Large intestine (tissue), 3 donors: ENCODE data around the gene PGAP2. TPM values are rescaled to one million over a fixed set of nuclear protein-coding genes. Genes with fewer than 3 reads are reported as not detected.

Source experiments
- DNase-seq, 2 donors: peaks; one replicate each; pipeline versions ENCODE4 v3.0.0 to v3.0.0-alpha.2; 2013
- H3K27ac ChIP-seq: one replicate; pipeline ENCODE4 v1.5.1; 2013; ENCODE audit warnings: low read length
- H3K27me3 ChIP-seq: 2 replicates; pipeline ENCODE4 v1.6.1; 2013; ENCODE audit warnings: low read length; ENCODE audit not compliant: control insufficient read depth, insufficient read depth
- H3K36me3 ChIP-seq: 2 replicates; pipeline ENCODE4 v1.6.1; 2013; ENCODE audit warnings: low read length; ENCODE audit not compliant: control insufficient read depth, insufficient read depth
- H3K4me1 ChIP-seq: one replicate; pipeline ENCODE4 v1.6.1; 2013; ENCODE audit warnings: low read length; ENCODE audit not compliant: control insufficient read depth, insufficient read depth
- H3K4me3 ChIP-seq: one replicate; pipeline ENCODE4 v1.5.1; 2013; ENCODE audit warnings: low read length
- H3K9me3 ChIP-seq: one replicate; pipeline ENCODE4 v1.6.1; 2013; ENCODE audit warnings: mild to moderate bottlenecking, low read depth, low read length, moderate library complexity; ENCODE audit not compliant: control insufficient read depth
- WGBS: methylation state at CpG from one replicate; pipeline ENCODE4 v1.1.5; 2013; ENCODE audit warnings: low lambda C conversion rate; ENCODE audit not compliant: insufficient coverage; 5-methylcytosine and 5-hydroxymethylcytosine counted together
- polyA plus RNA-seq: library from polyadenylated mRNA; unstranded; fragments of 120-200 nt; gene quantifications from one replicate; pipeline ENCODE4 v1.2.1, GENCODE V29; 2013

Gene PGAP2
- polyA plus RNA-seq, 1 donor = 144 TPM

GRCh38 chr11:3820971-3821370, 12.6 kb downstream of the PGAP2 start:
- no peak overlapping the region for H3K4me3 ChIP-seq
- WGBS = no CpG with 5 or more reads among the region's 2 CpGs
- no peak overlapping the region for H3K27ac ChIP-seq
- no peaks in the 10 kb centered on the region for H3K27me3 ChIP-seq
- peaks cover 15% of the 10 kb centered on the region for H3K4me1 ChIP-seq
- peaks cover 27% of the 10 kb centered on the region for H3K36me3 ChIP-seq
- H3K9me3 ChIP-seq = no peaks in the 10 kb centered on the region
- DNase-seq = no peak

- H3K27me3 ChIP-seq = no peaks in the 10 kb centered on the region
- H3K36me3 ChIP-seq = peaks cover 40% of the 10 kb centered on the region
- no peaks in the 10 kb centered on the region for H3K9me3 ChIP-seq
- H3K4me3 ChIP-seq = no peak overlapping the region
- WGBS = no CpG with 5 or more reads among the region's 7 CpGs
- DNase-seq = no peak
- H3K27ac ChIP-seq = no peak overlapping the region
- peaks cover 7% of the 10 kb centered on the region for H3K4me1 ChIP-seq
Observed at GRCh38 chr11:3822312-3822711, 14.0 kb downstream of the PGAP2 start.

GRCh38 chr11:3823303-3823702, 14.9 kb downstream of the PGAP2 start:
- Histone ChIP-seq H3K27me3 (no peaks in the 10 kb centered on the region), H3K4me1 (peaks cover 5% of the 10 kb centered on the region), H3K9me3 (no peaks in the 10 kb centered on the region), H3K4me3 (no peak overlapping the region), H3K36me3 (peaks cover 50% of the 10 kb centered on the region), H3K27ac (no peak overlapping the region)
- no CpG with 5 or more reads among the region's 3 CpGs for WGBS
- DNase-seq = no peak

- Histone ChIP-seq H3K36me3 (peaks cover 51% of the 10 kb centered on the region), H3K4me3 (no peak overlapping the region), H3K4me1 (no peaks in the 10 kb centered on the region), H3K9me3 (no peaks in the 10 kb centered on the region), H3K27ac (no peak overlapping the region), H3K27me3 (no peaks in the 10 kb centered on the region)
- DNase-seq = no peak
- WGBS = no CpG with 5 or more reads among the region's 30 CpGs
Observed at GRCh38 chr11:3823762-3824506, 15.6 kb downstream of the PGAP2 start.

GRCh38 chr11:3824714-3825472, 16.5 kb downstream of the PGAP2 start:
- DNase-seq = peak in 1 of 2 donors; percentile 44
- H3K27me3 ChIP-seq = no peaks in the 10 kb centered on the region
- no peak overlapping the region for H3K27ac ChIP-seq
- H3K36me3 ChIP-seq = peaks cover 56% of the 10 kb centered on the region
- no peaks in the 10 kb centered on the region for H3K9me3 ChIP-seq
- WGBS = no CpG with 5 or more reads among the region's 18 CpGs
- no peak overlapping the region for H3K4me3 ChIP-seq
- H3K4me1 ChIP-seq = no peaks in the 10 kb centered on the region

GRCh38 chr11:3825473-3826154, 17.3 kb downstream of the PGAP2 start:
- peaks cover 60% of the 10 kb centered on the region for H3K36me3 ChIP-seq
- DNase-seq = no peak
- no peaks in the 10 kb centered on the region for H3K27me3 ChIP-seq
- no peak overlapping the region for H3K4me3 ChIP-seq
- H3K27ac ChIP-seq = no peak overlapping the region
- H3K9me3 ChIP-seq = no peaks in the 10 kb centered on the region
- H3K4me1 ChIP-seq = no peaks in the 10 kb centered on the region
- no CpG with 5 or more reads among the region's 8 CpGs for WGBS

- no CpG with 5 or more reads among the region's 3 CpGs for WGBS
- Histone ChIP-seq H3K27me3 (no peaks in the 10 kb centered on the region), H3K27ac (no peak overlapping the region), H3K4me1 (no peaks in the 10 kb centered on the region), H3K36me3 (peaks cover 60% of the 10 kb centered on the region), H3K9me3 (no peaks in the 10 kb centered on the region), H3K4me3 (no peak overlapping the region)
- DNase-seq = no peak
Observed at GRCh38 chr11:3826721-3827120, 18.4 kb downstream of the PGAP2 start.

- H3K27me3 ChIP-seq = no peaks in the 10 kb centered on the region
- H3K4me3 ChIP-seq = no peak overlapping the region
- H3K9me3 ChIP-seq = no peaks in the 10 kb centered on the region
- no CpG with 5 or more reads among the region's 35 CpGs for WGBS
- H3K4me1 ChIP-seq = no peaks in the 10 kb centered on the region
- no peak overlapping the region for H3K27ac ChIP-seq
- peaks cover 60% of the 10 kb centered on the region for H3K36me3 ChIP-seq
- no peak for DNase-seq
Observed at GRCh38 chr11:3827434-3828186, 19.2 kb downstream of the PGAP2 start.

GRCh38 chr11:3830088-3830487, 21.7 kb downstream of the PGAP2 start:
- H3K4me3 ChIP-seq = no peak overlapping the region
- H3K9me3 ChIP-seq = no peaks in the 10 kb centered on the region
- peaks cover 44% of the 10 kb centered on the region for H3K36me3 ChIP-seq
- 100% methylated on average over 1 of the region's 3 CpGs for WGBS
- H3K27me3 ChIP-seq = no peaks in the 10 kb centered on the region
- no peak overlapping the region for H3K27ac ChIP-seq
- DNase-seq = no peak
- peaks cover 11% of the 10 kb centered on the region for H3K4me1 ChIP-seq

- no CpG with 5 or more reads among the region's 1 CpG for WGBS
- no peaks in the 10 kb centered on the region for H3K9me3 ChIP-seq
- peaks cover 39% of the 10 kb centered on the region for H3K36me3 ChIP-seq
- no peak overlapping the region for H3K4me3 ChIP-seq
- no peak overlapping the region for H3K27ac ChIP-seq
- no peaks in the 10 kb centered on the region for H3K27me3 ChIP-seq
- DNase-seq = no peak
- H3K4me1 ChIP-seq = peaks cover 17% of the 10 kb centered on the region
Observed at GRCh38 chr11:3830730-3831129, 22.4 kb downstream of the PGAP2 start.
